ENCODE results near the gene LPAR1.

Gene LPAR1

GRCh38 chr9:110918316-110919049, 119.8 kb downstream of the LPAR1 start:
- DNase-seq (ENCODE audit: low read depth in 1 of 2, low spot score in 1 of 2): peak in 1 of 2 experiments; percentile 16
- no peak for TF ChIP-seq JUND (IDR thresholded peaks at IDR 0.05; ENCODE audit: low read depth)
- in situ Hi-C loops (cut with HindIII; ENCODE audit: low pct_unique_long_range_greater_than_20kb, low sequenced_read_pairs): no loop called here

- in situ Hi-C loops (cut with HindIII; ENCODE audit: low pct_unique_long_range_greater_than_20kb, low sequenced_read_pairs): no loop called here
- TF ChIP-seq JUND (IDR thresholded peaks at IDR 0.05; ENCODE audit: low read depth): no peak
- no peak for DNase-seq (ENCODE audit: low read depth in 1 of 2, low spot score in 1 of 2)
Measured at GRCh38 chr9:110916403-110916802, 121.9 kb downstream of the LPAR1 start.

DNA sequence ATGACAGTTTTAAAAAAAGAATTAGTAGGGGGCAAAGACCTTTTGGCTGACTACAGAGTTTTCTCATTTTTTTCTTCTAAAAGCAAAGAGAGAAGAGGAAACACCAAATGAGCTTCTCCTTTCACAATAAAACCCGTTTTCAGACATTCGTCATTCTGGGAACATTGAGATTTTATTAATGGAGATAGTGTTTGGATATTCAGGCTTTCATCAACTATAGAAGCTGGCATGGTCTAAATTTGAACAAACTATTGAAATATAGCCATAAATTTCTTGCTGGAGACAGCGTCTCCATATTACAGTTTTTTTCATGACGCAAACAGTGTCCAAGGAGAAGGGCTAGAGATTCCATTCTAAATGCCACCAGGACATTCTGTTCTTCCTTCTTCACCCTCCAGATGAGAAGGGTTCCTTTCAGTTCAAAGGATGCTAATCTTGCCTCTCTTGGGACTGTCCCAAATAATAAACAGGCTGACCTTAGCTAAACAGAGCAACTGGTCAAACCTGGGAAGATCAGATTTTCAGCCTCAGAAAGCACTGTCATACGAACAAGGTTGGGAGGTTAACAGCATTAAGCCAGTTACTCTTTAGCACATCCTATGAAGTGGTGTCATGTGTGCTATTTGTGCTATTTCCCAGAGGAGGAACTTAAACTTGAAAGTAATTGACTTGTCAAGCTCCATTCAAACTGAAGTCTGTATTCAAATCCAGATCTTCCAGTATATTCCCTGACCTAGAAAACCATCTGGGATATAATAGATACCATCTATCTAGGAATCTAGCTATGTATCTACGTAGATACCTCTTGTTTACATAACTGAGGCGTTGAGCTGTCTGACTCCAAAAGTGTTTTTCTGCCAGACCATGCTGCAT, 125.6 kb downstream of the LPAR1 start:
- no peak for DNase-seq (ENCODE audit: low read depth in 1 of 2, low spot score in 1 of 2)
- in situ Hi-C loops (cut with HindIII; ENCODE audit: low pct_unique_long_range_greater_than_20kb, low sequenced_read_pairs): no loop called here
- no peak for TF ChIP-seq JUND (IDR thresholded peaks at IDR 0.05; ENCODE audit: low read depth)

DNA sequence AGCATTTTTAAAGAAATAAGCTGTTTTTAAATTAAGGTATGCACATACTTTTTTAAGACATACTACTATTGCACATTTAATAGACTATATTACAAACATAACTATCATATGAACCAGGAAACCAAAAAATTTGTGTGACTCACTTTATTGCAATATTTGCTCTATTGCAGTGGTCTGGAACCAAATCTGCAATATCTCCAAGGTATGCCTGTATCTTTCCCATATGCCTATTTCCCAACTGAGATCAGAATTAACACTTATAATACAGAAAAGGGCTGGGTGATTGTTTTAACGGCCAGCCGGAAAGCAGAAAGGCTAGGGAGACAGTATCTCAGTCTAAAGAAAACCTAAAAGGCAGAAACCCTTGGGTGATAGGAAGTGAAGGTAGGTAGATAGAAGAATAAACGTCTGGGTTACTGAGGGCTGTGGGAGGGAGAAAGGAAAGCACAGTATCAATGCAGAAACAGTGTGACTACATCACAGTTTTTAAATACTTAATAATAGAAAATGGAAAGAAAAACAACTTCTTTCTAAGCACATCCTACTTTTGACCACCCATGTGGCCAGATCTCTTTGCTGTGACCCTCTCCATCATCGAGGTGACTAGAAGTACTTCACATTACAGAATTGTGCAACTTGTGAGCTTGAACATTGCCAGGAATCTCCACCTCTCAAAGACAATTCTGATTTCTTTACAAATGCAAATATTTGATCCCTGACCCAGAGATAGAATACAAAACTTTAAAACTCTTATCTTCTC, 126.4 kb downstream of the LPAR1 start:
- in situ Hi-C loops (cut with HindIII; ENCODE audit: low pct_unique_long_range_greater_than_20kb, low sequenced_read_pairs): no loop called here
- TF ChIP-seq JUND (IDR thresholded peaks at IDR 0.05; ENCODE audit: low read depth): no peak
- DNase-seq (ENCODE audit: low read depth in 1 of 2, low spot score in 1 of 2): no peak

DNA sequence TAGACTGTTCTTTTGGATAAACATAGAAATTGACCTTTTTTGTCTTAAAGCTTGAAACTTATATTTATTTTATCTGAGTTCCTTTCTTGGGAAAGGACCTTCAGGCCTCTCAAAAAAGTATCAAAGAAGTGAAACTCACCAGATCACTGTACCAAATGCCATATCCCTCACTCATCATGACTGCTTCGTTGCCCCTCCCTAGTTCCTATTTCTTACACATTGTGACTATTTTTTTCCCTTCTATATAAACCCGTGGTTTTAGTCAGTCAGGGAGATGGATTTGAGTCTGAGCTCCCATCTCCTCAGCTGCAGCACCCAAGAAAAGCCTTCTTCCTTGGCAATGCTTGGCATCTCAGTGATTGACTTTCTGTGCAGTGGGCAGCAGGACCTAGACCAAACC, 129.4 kb downstream of the LPAR1 start:
- no peak for TF ChIP-seq JUND (IDR thresholded peaks at IDR 0.05; ENCODE audit: low read depth)
- DNase-seq (ENCODE audit: low read depth in 1 of 2, low spot score in 1 of 2): no peak
- in situ Hi-C loops (cut with HindIII; ENCODE audit: low pct_unique_long_range_greater_than_20kb, low sequenced_read_pairs): no loop called here

GRCh38 chr9:110900917-110901316, 137.4 kb downstream of the LPAR1 start:
- no peak for DNase-seq (ENCODE audit: low read depth in 1 of 2, low spot score in 1 of 2)
- no peak for TF ChIP-seq JUND (IDR thresholded peaks at IDR 0.05; ENCODE audit: low read depth)
- in situ Hi-C loops (cut with HindIII; ENCODE audit: low pct_unique_long_range_greater_than_20kb, low sequenced_read_pairs): no loop called here

DNA sequence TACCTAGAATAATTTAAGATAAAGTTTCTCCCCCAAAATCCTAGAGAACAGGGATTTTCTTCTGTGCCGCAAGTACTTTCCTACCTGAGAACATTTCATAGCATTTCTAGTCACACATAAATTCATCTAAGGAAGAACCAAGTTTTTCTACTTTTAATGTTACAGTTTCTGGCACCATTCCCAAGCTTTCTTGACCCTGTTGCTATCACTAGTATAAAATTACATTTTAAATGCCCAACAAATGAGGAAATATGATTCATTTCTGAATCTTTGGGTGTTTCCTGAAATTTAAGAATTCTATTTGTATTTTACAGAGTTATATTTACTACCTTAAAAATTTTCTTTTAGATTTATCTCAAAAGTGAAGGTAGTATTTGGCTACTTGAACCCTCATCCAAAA, 137.8 kb downstream of the LPAR1 start:
- in situ Hi-C loops (cut with HindIII; ENCODE audit: low pct_unique_long_range_greater_than_20kb, low sequenced_read_pairs): no loop called here
- no peak for DNase-seq (ENCODE audit: low read depth in 1 of 2, low spot score in 1 of 2)
- no peak for TF ChIP-seq JUND (IDR thresholded peaks at IDR 0.05; ENCODE audit: low read depth)

GRCh38 chr9:110898866-110899265, 139.4 kb downstream of the LPAR1 start:
- in situ Hi-C loops (cut with HindIII; ENCODE audit: low pct_unique_long_range_greater_than_20kb, low sequenced_read_pairs): no loop called here
- DNase-seq (ENCODE audit: low read depth in 1 of 2, low spot score in 1 of 2): no peak
- no peak for TF ChIP-seq JUND (IDR thresholded peaks at IDR 0.05; ENCODE audit: low read depth)

DNA sequence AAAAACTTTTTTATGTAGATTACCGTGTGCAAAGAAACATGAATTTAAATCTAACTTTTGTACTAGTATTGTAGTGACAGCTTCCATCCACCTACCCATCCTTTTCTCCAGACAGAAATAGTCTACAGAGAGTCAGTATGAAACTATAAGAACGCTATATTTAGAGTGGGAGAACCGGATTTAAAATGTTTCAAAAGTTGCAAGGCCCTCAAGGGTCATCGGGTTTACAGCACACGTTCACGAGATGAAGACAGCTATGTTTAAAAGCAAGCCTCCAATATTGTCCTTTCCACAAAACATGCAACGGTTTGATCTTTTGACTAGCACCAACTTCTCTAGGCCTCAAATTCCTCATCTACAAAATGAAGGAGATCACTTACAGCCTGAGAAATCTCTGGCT, 139.9 kb downstream of the LPAR1 start:
- no peak for TF ChIP-seq JUND (IDR thresholded peaks at IDR 0.05; ENCODE audit: low read depth)
- DNase-seq (ENCODE audit: low read depth in 1 of 2, low spot score in 1 of 2): no peak
- in situ Hi-C loops (cut with HindIII; ENCODE audit: low pct_unique_long_range_greater_than_20kb, low sequenced_read_pairs): no loop called here

GRCh38 chr9:110897943-110898342, 140.3 kb downstream of the LPAR1 start:
- DNase-seq (ENCODE audit: low read depth in 1 of 2, low spot score in 1 of 2): no peak
- in situ Hi-C loops (cut with HindIII; ENCODE audit: low pct_unique_long_range_greater_than_20kb, low sequenced_read_pairs): no loop called here
- no peak for TF ChIP-seq JUND (IDR thresholded peaks at IDR 0.05; ENCODE audit: low read depth)

GRCh38 chr9:110895147-110895905, 142.9 kb downstream of the LPAR1 start:
- in situ Hi-C loops (cut with HindIII; ENCODE audit: low pct_unique_long_range_greater_than_20kb, low sequenced_read_pairs): no loop called here
- DNase-seq (ENCODE audit: low read depth in 1 of 2, low spot score in 1 of 2): no peak
- TF ChIP-seq JUND (IDR thresholded peaks at IDR 0.05; ENCODE audit: low read depth): no peak

- no peak for TF ChIP-seq JUND (IDR thresholded peaks at IDR 0.05; ENCODE audit: low read depth)
- DNase-seq (ENCODE audit: low read depth in 1 of 2, low spot score in 1 of 2): no peak
- in situ Hi-C loops (cut with HindIII; ENCODE audit: low pct_unique_long_range_greater_than_20kb, low sequenced_read_pairs): no loop called here
Measured at GRCh38 chr9:110894731-110895130, 143.5 kb downstream of the LPAR1 start.
